Muscle layer of colon (tissue), 2 donors: ENCODE measurements around the gene ZFYVE26.

ENCODE experiments used
- H3K27ac ChIP-seq: one replicate; pipeline ENCODE4 v1.7.0; 2013; ENCODE audit warnings: low read depth, mild to moderate bottlenecking, low read length, moderate library complexity
- H3K27me3 ChIP-seq, 2 donors: one replicate each; pipeline ENCODE4 v1.7.0; 2013; ENCODE audit warnings: low read length in 2 of 2, mild to moderate bottlenecking in 2 of 2; ENCODE audit not compliant: insufficient read depth in 2 of 2, control insufficient read depth in 1 of 2
- H3K36me3 ChIP-seq: one replicate; pipeline ENCODE4 v1.7.0; 2013; ENCODE audit warnings: mild to moderate bottlenecking, low read length; ENCODE audit not compliant: insufficient read depth
- H3K4me1 ChIP-seq: one replicate; pipeline ENCODE4 v1.7.0; 2013; ENCODE audit warnings: mild to moderate bottlenecking, low read length; ENCODE audit not compliant: insufficient read depth
- H3K4me3 ChIP-seq, 2 donors: one replicate each; pipeline ENCODE4 v1.7.0; 2013; ENCODE audit warnings: low read length in 2 of 2, low read depth in 1 of 2, mild to moderate bottlenecking in 1 of 2, moderate library complexity in 1 of 2
- H3K9ac ChIP-seq: one replicate; pipeline ENCODE4 v1.7.0; 2013; ENCODE audit warnings: low read length
- H3K9me3 ChIP-seq: one replicate; pipeline ENCODE4 v1.7.0; 2013; ENCODE audit warnings: mild to moderate bottlenecking, low read length
- donor health status: abdominal sarcoma.
- donor health status: Adenocarcinoma of cecum.

ZFYVE26 gene

DNA sequence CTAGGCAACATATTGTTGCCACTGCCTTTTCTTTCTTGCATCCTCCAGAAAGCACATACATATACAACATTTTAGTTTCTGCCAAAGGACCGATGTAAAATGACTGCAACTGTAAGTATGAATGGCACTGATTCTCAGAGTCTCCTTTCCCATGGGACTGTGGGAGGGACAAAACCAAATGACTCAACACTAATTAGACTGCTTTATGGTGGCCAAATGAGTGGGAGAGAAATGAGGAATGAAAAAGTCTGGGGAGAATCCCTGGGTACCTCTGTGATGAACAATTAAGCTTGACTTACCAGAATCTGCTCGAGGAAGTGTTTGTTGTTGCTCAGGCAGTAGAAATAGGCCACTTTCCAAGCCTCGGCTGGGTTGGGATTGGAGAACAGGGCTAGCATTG lies 10.1 kb downstream of the ZFYVE26 start:
- H3K27me3 ChIP-seq, result no peaks in the 10 kb centered on the region
- no peak overlapping the region for H3K9ac ChIP-seq
- no peaks in the 10 kb centered on the region for H3K4me1 ChIP-seq
- H3K36me3 ChIP-seq, result peaks cover 82% of the 10 kb centered on the region
- H3K27ac ChIP-seq, result no peak overlapping the region
- no peaks in the 10 kb centered on the region for H3K9me3 ChIP-seq
- no peak overlapping the region for H3K4me3 ChIP-seq

DNA sequence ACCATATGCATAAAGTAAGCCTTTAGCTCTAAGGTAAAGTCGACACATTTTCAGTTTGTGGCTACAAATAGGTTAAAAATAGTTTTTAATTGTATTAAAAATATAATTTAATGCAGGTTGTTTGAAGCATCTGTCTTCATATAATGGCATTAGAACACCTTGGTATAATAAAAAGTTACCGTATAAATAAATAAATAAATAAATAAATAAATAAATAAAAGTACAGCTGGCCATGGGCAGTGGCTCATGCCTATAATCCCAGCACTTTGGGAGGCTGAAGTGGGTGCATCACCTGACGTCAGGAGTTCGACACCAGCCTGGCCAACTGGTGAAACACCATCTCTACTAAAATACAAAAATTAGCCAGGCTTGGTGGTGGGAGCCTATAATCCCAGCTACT lies 15.6 kb downstream of the ZFYVE26 start:
- Histone ChIP-seq H3K4me3 (no peak overlapping the region), H3K27me3 (no peaks in the 10 kb centered on the region), H3K27ac (no peak overlapping the region), H3K36me3 (peaks cover 69% of the 10 kb centered on the region), H3K9me3 (no peaks in the 10 kb centered on the region), H3K9ac (no peak overlapping the region), H3K4me1 (no peaks in the 10 kb centered on the region)

DNA sequence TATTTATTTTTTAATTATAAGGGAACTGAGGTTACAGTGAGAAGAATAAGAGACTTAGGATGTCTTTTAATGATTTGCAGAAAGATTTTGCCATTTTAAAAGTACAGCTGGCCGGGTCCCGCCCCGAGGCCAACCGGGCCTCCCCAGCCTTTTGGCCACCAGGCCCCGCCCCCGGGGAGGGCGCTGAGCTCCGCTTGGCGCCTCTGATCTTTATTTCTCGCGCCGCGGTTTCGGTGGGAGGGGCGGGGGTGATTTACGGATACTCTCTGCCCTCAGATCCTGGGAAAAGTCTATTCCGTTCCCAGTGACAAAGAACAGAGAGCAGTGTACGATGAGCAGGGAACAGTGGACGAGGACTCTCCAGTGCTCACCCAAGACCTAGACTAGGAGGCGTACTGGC lies 17.7 kb downstream of the ZFYVE26 start:
- Histone ChIP-seq H3K4me1 (no peaks in the 10 kb centered on the region), H3K9me3 (no peaks in the 10 kb centered on the region), H3K27ac (no peak overlapping the region), H3K36me3 (peaks cover 66% of the 10 kb centered on the region), H3K4me3 (peak overlapping the region in 1 of 2 donors; percentile 14), H3K27me3 (no peaks in the 10 kb centered on the region), H3K9ac (no peak overlapping the region)

DNA sequence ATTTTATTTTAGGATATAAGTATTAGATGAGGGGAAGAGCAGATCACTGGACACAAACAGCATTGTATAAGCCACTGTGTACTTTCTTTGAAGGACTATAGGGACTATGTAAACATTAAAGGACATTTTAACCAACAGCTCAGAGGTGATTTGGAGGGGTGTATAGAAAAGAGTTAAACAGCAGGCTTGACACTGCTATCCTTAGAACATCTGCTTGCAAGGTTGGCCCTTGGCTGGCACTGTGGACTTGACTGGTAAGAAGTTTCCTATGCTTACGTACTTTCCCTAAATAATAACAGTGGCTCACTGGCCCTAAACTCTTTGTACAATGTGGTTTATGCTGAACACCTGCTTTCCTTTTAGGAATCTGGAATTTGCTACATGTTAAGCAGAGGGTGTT lies 28.7 kb downstream of the ZFYVE26 start:
- Histone ChIP-seq H3K4me3 (no peak overlapping the region), H3K27ac (no peak overlapping the region), H3K36me3 (peaks cover 77% of the 10 kb centered on the region), H3K4me1 (no peaks in the 10 kb centered on the region), H3K27me3 (no peaks in the 10 kb centered on the region), H3K9ac (no peak overlapping the region), H3K9me3 (no peaks in the 10 kb centered on the region)

DNA sequence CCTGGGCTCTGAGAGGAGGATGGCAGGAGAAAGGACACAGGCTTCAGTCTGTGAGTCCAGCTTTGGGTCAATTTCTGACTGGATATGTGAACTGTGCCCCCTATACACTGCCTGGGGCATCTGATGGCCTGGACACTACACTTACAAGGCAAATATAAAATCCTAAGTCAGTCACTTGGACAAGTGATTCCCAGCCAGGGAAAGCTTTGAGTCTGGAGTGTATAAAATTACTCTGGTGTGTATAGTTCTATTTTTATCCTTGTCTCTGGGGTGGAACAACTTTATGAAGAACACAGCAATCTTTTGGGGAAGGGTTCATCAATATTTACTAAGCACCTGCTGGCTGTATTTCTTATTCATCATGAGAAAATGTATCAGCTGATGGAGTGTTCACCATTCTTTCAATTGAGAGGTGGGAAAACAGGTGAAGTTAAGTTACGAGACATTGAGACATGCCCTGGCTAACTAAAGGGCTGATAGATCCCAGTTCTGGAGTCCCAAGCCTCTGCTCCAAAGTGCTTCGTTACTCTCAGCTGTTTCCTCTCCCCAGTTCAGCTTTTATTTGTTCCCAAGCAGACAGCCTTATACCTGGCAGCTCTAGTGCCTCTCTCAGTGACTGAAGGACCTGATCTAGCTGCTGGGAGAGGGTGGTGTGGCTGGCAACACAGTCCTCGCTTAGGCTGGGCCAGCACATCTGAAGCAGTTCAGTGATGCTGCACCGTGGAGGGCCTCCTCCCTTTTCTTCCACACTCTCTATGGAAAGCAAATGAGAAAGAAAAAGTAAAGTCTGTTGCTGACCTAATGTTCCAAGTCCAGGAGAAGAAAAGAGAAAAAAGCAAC lies 30.9 kb downstream of the ZFYVE26 start:
- no peaks in the 10 kb centered on the region for H3K4me1 ChIP-seq
- no peak overlapping the region for H3K9ac ChIP-seq
- H3K9me3 ChIP-seq, result no peaks in the 10 kb centered on the region
- H3K27ac ChIP-seq, result no peak overlapping the region
- peaks cover 96% of the 10 kb centered on the region for H3K36me3 ChIP-seq
- no peaks in the 10 kb centered on the region for H3K27me3 ChIP-seq
- no peak overlapping the region for H3K4me3 ChIP-seq

DNA sequence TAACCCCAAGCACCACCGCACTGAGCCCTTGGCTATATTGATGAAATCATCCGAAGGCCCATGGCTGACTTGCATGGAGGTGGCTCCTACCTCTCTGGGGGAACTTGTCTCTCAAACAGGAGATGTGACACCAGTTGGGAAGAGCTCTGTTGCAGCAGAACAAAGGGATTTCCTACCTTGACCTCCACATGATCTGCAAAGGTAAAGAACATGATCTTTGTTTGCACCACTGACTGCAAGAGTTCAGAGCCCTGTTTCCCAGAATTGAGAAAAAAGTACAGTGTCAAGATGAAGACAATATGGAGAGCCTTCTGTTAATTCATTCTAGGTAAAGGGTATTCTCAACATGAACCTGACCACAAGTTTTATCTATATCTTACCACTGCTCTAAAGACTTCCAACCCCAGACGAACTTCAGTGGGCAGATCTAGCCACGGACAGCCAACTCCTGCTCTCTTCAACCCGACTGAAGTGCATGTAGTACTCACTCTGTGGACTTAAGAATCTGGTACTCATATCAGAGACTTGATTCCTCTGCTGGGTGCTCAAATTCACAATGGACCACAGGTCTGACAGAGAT lies 32.1 kb downstream of the ZFYVE26 start:
- H3K9me3 ChIP-seq, result no peaks in the 10 kb centered on the region
- no peak overlapping the region for H3K4me3 ChIP-seq
- H3K4me1 ChIP-seq, result no peaks in the 10 kb centered on the region
- no peak overlapping the region for H3K27ac ChIP-seq
- H3K36me3 ChIP-seq, result peaks cover 95% of the 10 kb centered on the region
- H3K27me3 ChIP-seq, result no peaks in the 10 kb centered on the region
- H3K9ac ChIP-seq, result no peak overlapping the region

DNA sequence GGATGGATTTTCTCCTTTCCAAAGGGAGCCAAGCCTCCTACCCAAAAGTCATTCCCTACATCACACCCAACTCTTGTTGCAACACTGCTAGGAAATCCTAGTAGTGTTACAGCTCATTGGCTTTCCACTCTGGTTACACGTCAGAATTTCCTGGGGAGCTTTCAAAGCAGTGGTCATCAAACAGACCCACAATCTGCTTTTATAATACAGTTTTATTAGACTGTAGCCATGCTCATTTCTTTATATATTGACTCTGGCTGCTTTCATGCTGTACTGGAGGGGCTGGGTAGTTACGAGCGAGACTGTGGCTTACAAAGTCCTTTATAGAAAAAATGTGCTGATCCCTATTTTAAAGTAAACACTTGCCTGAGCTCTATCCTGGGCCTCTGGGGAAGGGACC lies 34.3 kb downstream of the ZFYVE26 start:
- no peak overlapping the region for H3K4me3 ChIP-seq
- H3K4me1 ChIP-seq, result no peaks in the 10 kb centered on the region
- no peaks in the 10 kb centered on the region for H3K27me3 ChIP-seq
- peaks cover 86% of the 10 kb centered on the region for H3K36me3 ChIP-seq
- no peaks in the 10 kb centered on the region for H3K9me3 ChIP-seq
- no peak overlapping the region for H3K9ac ChIP-seq
- H3K27ac ChIP-seq, result no peak overlapping the region

DNA sequence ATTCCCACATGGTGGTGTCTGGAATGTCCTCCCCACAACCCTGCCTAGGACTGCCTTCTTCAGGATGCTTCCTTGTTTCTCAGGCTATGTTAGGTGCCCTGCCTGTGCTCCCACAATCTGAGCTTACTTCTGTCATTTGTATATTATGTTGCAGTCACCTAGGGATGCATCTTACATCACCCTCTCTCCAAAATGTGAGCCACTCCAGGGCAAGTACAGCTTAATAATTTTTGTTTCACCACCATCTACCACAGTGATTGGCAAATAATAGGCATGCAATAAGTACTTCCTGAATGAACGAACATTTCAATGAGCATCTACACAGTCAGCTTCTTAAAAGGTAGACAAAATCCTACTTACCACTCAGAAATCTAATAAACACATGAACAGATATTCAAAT lies 37.6 kb downstream of the ZFYVE26 start:
- Histone ChIP-seq H3K4me3 (no peak overlapping the region), H3K9ac (no peak overlapping the region), H3K27ac (no peak overlapping the region), H3K4me1 (no peaks in the 10 kb centered on the region), H3K36me3 (peaks cover 86% of the 10 kb centered on the region), H3K9me3 (no peaks in the 10 kb centered on the region), H3K27me3 (no peaks in the 10 kb centered on the region)

DNA sequence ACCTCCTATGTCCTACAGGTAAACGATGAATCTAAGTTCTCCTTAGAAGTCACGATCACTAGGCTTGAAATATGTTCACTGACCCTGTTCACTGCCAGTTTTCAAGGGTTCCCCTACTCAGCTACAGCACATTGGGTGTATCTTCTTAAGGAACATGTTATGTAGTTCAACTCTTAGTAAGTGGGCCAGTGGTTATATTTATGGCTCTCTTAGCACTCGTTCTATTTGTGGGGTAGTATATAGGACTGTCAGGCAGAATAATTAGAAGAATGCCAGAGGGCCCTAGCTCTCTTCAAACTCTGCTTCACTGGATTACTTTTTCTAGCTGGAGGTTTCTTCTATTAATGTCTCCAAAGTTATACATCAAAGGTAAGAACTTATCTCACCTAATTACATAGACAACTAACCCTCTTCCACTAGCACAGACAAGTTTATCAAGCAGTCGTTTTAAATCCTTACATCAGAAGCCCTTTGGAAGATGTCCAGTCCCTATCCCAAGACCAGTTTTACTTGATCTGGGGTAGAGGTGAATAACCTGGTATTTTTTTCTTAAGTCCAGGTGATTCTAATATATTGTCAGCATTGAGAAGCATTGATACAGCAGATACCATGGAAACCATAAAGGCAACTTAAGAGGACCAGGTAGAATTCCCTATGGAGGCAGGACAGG lies 39.6 kb downstream of the ZFYVE26 start:
- no peak overlapping the region for H3K27ac ChIP-seq
- H3K9ac ChIP-seq, result no peak overlapping the region
- H3K36me3 ChIP-seq, result peaks cover 83% of the 10 kb centered on the region
- no peaks in the 10 kb centered on the region for H3K9me3 ChIP-seq
- H3K4me3 ChIP-seq, result no peak overlapping the region
- H3K27me3 ChIP-seq, result no peaks in the 10 kb centered on the region
- H3K4me1 ChIP-seq, result no peaks in the 10 kb centered on the region

DNA sequence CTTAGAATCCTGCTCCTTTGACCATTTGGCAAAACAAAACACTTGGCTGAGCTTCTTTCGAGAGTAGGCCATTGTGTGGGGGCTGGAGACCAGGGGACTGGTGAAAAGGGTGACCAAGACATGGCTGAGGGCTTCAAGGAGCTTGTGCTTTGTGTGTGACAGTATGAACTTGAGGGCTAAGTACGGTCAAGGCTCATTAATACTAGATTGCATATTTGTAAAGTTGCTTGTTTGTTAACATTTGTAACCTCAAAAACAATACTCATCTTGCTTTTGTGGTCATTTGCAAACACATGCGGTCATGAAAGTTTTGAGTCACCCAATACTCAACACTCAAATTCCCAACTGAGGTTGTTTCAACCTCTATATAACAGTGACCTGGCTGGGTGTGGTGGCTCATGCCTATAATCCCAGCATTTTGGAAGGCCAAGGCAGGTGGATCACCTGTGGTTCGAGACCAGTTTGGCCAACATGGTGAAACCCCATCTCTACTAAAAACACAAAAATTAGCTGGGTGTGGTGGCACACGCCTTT lies 42.5 kb downstream of the ZFYVE26 start:
- Histone ChIP-seq H3K4me1 (no peaks in the 10 kb centered on the region), H3K36me3 (peaks cover 85% of the 10 kb centered on the region), H3K27me3 (no peaks in the 10 kb centered on the region), H3K4me3 (no peak overlapping the region), H3K9me3 (no peaks in the 10 kb centered on the region), H3K27ac (no peak overlapping the region), H3K9ac (no peak overlapping the region)

DNA sequence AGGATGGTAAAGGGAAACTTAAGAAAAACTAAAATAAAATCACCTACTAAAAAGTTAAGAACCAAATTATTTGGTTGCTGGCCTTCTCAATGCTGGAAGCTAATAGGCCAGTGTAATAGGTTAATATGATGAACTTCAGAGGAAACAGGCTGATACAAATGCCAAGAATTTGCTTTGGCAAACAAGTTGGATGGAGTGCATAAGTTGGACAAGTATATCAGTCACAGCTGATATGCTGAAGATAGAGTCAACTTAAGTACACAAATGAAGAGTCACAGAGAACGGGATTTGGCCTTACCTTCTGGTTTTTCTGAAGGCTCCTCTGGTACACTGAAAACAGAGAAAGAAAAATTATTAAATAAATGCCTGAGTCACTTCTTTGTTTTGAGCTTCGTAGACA lies 48.2 kb downstream of the ZFYVE26 start:
- Histone ChIP-seq H3K27ac (no peak overlapping the region), H3K4me3 (no peak overlapping the region), H3K9ac (no peak overlapping the region), H3K9me3 (no peaks in the 10 kb centered on the region), H3K36me3 (peaks cover 87% of the 10 kb centered on the region), H3K4me1 (no peaks in the 10 kb centered on the region), H3K27me3 (no peaks in the 10 kb centered on the region)
